ENCODE measurements around the gene SDK2.
"Not testable (repeated sequence)": the region's sequence is repeated elsewhere in the genome, so short reads cannot be mapped to it uniquely, and the experiment has no call there.

SDK2 gene

GRCh38 chr17:73482894-73483293 is 161.4 kb downstream of the SDK2 start:
- Mint-ChIP-seq H3K36me3 (peaks cover 10% of the 10 kb centered on the region), H3K4me3 (no peak overlapping the region), H3K4me1 (no peaks in the 10 kb centered on the region), H3K27me3 (peaks cover 30% of the 10 kb centered on the region), H3K27ac (no peak overlapping the region), H3K9me3 (peaks cover 16% of the 10 kb centered on the region)
- DNase-seq: no peak
- CTCF ChIA-PET: no interaction called here

- CTCF ChIA-PET: no interaction called here
- Mint-ChIP-seq H3K27ac (no peak overlapping the region), H3K9me3 (peaks cover 16% of the 10 kb centered on the region), H3K4me3 (no peak overlapping the region), H3K4me1 (no peaks in the 10 kb centered on the region), H3K27me3 (peaks cover 30% of the 10 kb centered on the region), H3K36me3 (peaks cover 10% of the 10 kb centered on the region)
- DNase-seq: no peak
Measured at GRCh38 chr17:73482251-73482716, 162.0 kb downstream of the SDK2 start.

- Mint-ChIP-seq H3K9me3 (peaks cover 16% of the 10 kb centered on the region), H3K4me1 (no peaks in the 10 kb centered on the region), H3K27ac (no peak overlapping the region), H3K4me3 (no peak overlapping the region), H3K36me3 (peaks cover 10% of the 10 kb centered on the region), H3K27me3 (peaks cover 34% of the 10 kb centered on the region)
- CTCF ChIA-PET: no interaction called here
- no peak for DNase-seq
Measured at GRCh38 chr17:73481676-73482075, 162.6 kb downstream of the SDK2 start.

- H3K27me3 Mint-ChIP-seq: peaks cover 31% of the 10 kb centered on the region
- CTCF ChIA-PET: no interaction called here
- no peak for DNase-seq
- peaks cover 10% of the 10 kb centered on the region for H3K9me3 Mint-ChIP-seq
- H3K4me1 Mint-ChIP-seq: no peaks in the 10 kb centered on the region
- H3K27ac Mint-ChIP-seq: no peak overlapping the region
- peaks cover 5% of the 10 kb centered on the region for H3K36me3 Mint-ChIP-seq
- no peak overlapping the region for H3K4me3 Mint-ChIP-seq
Measured at GRCh38 chr17:73480740-73481139, 163.5 kb downstream of the SDK2 start.

GRCh38 chr17:73478768-73479424 is 165.3 kb downstream of the SDK2 start:
- H3K9me3 Mint-ChIP-seq: no peaks in the 10 kb centered on the region
- H3K27ac Mint-ChIP-seq: no peak overlapping the region
- no peak overlapping the region for H3K4me3 Mint-ChIP-seq
- DNase-seq: no peak
- peaks cover 36% of the 10 kb centered on the region for H3K27me3 Mint-ChIP-seq
- no peaks in the 10 kb centered on the region for H3K4me1 Mint-ChIP-seq
- CTCF ChIA-PET: interaction anchor here (1.1 kb wide), 1 partner anchor 623 kb away, joined by 4 read pairs; no protein-coding TSS in a partner anchor
- no peaks in the 10 kb centered on the region for H3K36me3 Mint-ChIP-seq

GRCh38 chr17:73478334-73478733 is 165.9 kb downstream of the SDK2 start:
- Mint-ChIP-seq H3K36me3 (no peaks in the 10 kb centered on the region), H3K27me3 (peaks cover 36% of the 10 kb centered on the region), H3K4me3 (no peak overlapping the region), H3K9me3 (no peaks in the 10 kb centered on the region), H3K4me1 (no peaks in the 10 kb centered on the region), H3K27ac (no peak overlapping the region)
- CTCF ChIA-PET: no interaction called here
- no peak for DNase-seq

- Mint-ChIP-seq H3K36me3 (peaks cover 1% of the 10 kb centered on the region), H3K4me1 (no peaks in the 10 kb centered on the region), H3K9me3 (peaks cover 2% of the 10 kb centered on the region), H3K27ac (no peak overlapping the region), H3K27me3 (peaks cover 29% of the 10 kb centered on the region), H3K4me3 (no peak overlapping the region)
- DNase-seq: no peak
- CTCF ChIA-PET: no interaction called here
Measured at GRCh38 chr17:73476890-73477350, 167.3 kb downstream of the SDK2 start.

- Mint-ChIP-seq H3K4me1 (no peaks in the 10 kb centered on the region), H3K27me3 (peaks cover 15% of the 10 kb centered on the region), H3K4me3 (no peak overlapping the region), H3K36me3 (peaks cover 1% of the 10 kb centered on the region), H3K9me3 (peaks cover 2% of the 10 kb centered on the region), H3K27ac (no peak overlapping the region)
- DNase-seq: no peak
- CTCF ChIA-PET: no interaction called here
Measured at GRCh38 chr17:73474370-73474988, 169.8 kb downstream of the SDK2 start.

- DNase-seq, CTCF ChIA-PET, H3K4me1 Mint-ChIP-seq, H3K4me3 Mint-ChIP-seq, H3K36me3 Mint-ChIP-seq, H3K9me3 Mint-ChIP-seq, H3K27ac Mint-ChIP-seq: not testable (repeated sequence)
- H3K27me3 Mint-ChIP-seq: peaks cover 16% of the 10 kb centered on the region
Measured at GRCh38 chr17:73472715-73473114, 171.5 kb downstream of the SDK2 start.

GRCh38 chr17:73471924-73472323 is 172.3 kb downstream of the SDK2 start:
- H3K27me3 Mint-ChIP-seq: peaks cover 20% of the 10 kb centered on the region

GRCh38 chr17:73470316-73470826 is 173.9 kb downstream of the SDK2 start:
- no peak overlapping the region for H3K27ac Mint-ChIP-seq
- peaks cover 2% of the 10 kb centered on the region for H3K9me3 Mint-ChIP-seq
- H3K36me3 Mint-ChIP-seq: peaks cover 1% of the 10 kb centered on the region
- H3K4me3 Mint-ChIP-seq: no peak overlapping the region
- no peak for DNase-seq
- no peaks in the 10 kb centered on the region for H3K4me1 Mint-ChIP-seq
- H3K27me3 Mint-ChIP-seq: peaks cover 18% of the 10 kb centered on the region
- CTCF ChIA-PET: no interaction called here

More at GRCh38 chr17:73471924-73472323, 172.3 kb downstream of the SDK2 start:
- Mint-ChIP-seq H3K4me1 (no peaks in the 10 kb centered on the region), H3K4me3 (no peak overlapping the region), H3K9me3 (peaks cover 2% of the 10 kb centered on the region), H3K27ac (no peak overlapping the region), H3K36me3 (peaks cover 1% of the 10 kb centered on the region)
- CTCF ChIA-PET: no interaction called here
- no peak for DNase-seq

GRCh38 chr17:73469311-73469710 is 174.9 kb downstream of the SDK2 start:
- H3K4me1 Mint-ChIP-seq: no peaks in the 10 kb centered on the region
- no peak overlapping the region for H3K27ac Mint-ChIP-seq

GRCh38 chr17:73468221-73468620 is 176.0 kb downstream of the SDK2 start:
- no peak for DNase-seq
- Mint-ChIP-seq H3K9me3 (peaks cover 2% of the 10 kb centered on the region), H3K27ac (no peak overlapping the region), H3K4me1 (no peaks in the 10 kb centered on the region), H3K4me3 (no peak overlapping the region), H3K36me3 (peaks cover 1% of the 10 kb centered on the region), H3K27me3 (peaks cover 13% of the 10 kb centered on the region)
- CTCF ChIA-PET: no interaction called here

More at GRCh38 chr17:73469311-73469710, 174.9 kb downstream of the SDK2 start:
- no peak for DNase-seq
- Mint-ChIP-seq H3K9me3 (peaks cover 2% of the 10 kb centered on the region), H3K36me3 (peaks cover 1% of the 10 kb centered on the region), H3K27me3 (peaks cover 15% of the 10 kb centered on the region), H3K4me3 (no peak overlapping the region)
- CTCF ChIA-PET: no interaction called here

GRCh38 chr17:73467651-73468050 is 176.6 kb downstream of the SDK2 start:
- no peaks in the 10 kb centered on the region for H3K4me1 Mint-ChIP-seq
- H3K36me3 Mint-ChIP-seq: no peaks in the 10 kb centered on the region
- peaks cover 13% of the 10 kb centered on the region for H3K27me3 Mint-ChIP-seq
- no peak for DNase-seq
- CTCF ChIA-PET: no interaction called here
- no peak overlapping the region for H3K4me3 Mint-ChIP-seq
- no peak overlapping the region for H3K27ac Mint-ChIP-seq
- H3K9me3 Mint-ChIP-seq: no peaks in the 10 kb centered on the region

All from activated naive CD4-positive, alpha-beta T cell treated with anti-CD3 and anti-CD28 coated beads, Interleukin-2, amount 10 ng/mL, durations not matched to agents 7 days and 5 days (primary cell).